Measurements from ENCODE around the gene IGF2BP2.
"Not testable (repeated sequence)": the region's sequence is repeated elsewhere in the genome, so short reads cannot be mapped to it uniquely, and the experiment has no call there.

The IGF2BP2 gene

GRCh38 chr3:185807445-185808068 lies 17.3 kb downstream of the IGF2BP2 start:
- H3K4me3 Mint-ChIP-seq, result no peak overlapping the region
- H3K9me3 Mint-ChIP-seq, result no peaks in the 10 kb centered on the region
- no peaks in the 10 kb centered on the region for H3K36me3 Mint-ChIP-seq (ENCODE audit: low read depth)
- H3K4me1 Mint-ChIP-seq (ENCODE audit: low read depth), result no peaks in the 10 kb centered on the region
- peaks cover 20% of the 10 kb centered on the region for H3K27me3 Mint-ChIP-seq (ENCODE audit: low read depth)
- H3K27ac Mint-ChIP-seq, result no peak overlapping the region
- no peak for DNase-seq (ENCODE audit: low spot score)

DNA sequence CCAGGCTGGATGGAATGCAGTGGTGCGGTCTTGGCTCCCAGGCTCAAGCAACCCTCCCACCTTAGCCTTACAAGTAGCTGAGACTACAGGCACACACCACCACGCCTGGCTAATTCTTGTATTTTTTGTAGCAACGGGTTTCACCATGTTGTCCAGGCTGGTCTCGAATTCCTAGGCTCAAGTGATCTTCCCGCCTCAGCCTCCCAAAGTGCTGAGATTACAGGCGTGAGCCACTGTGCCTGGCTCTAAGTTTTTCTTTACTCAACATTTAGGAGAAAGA lies 26.1 kb downstream of the IGF2BP2 start:
- H3K9me3 Mint-ChIP-seq; H3K27me3 Mint-ChIP-seq (ENCODE audit: low read depth); H3K27ac Mint-ChIP-seq; H3K4me3 Mint-ChIP-seq; H3K4me1 Mint-ChIP-seq (ENCODE audit: low read depth); H3K36me3 Mint-ChIP-seq (ENCODE audit: low read depth); DNase-seq (ENCODE audit: low spot score): not testable (repeated sequence)

DNA sequence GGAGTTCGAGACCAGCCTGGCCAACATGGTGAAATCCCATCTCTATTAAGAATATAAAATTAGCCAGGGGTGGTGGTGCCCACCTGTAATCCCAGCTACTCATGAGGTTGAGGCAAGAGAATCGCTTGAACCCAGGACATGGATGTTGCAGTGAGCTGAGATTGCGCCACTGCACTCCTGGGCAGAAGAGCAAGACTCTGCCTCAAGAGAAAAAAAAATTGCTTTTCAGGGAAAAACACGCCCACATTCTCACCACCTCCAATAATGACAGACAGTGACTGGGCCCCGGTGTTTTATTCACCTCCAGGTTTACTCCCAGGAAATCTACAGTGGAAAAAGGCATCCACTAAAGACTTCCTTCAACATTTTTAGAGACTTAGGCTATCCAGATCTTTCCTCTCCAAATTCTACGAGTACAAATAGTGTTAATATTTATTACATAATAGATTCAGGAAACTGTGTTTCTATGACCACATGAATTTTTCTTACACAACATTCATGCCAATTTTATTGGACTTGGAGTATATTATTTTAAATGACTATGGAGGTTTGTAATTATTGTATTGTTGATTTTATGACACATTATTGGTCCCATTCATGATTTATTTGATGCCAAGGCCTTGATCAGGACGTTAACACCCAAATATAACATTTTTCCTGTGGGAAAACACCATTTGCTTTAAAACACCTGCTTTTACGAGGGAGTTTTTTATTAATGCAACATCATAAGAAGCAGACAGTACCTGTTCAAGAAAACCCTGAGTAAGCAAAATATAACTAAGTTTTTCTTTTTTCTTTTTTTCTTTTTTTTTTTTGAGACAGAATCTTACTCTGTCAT lies 26.6 kb downstream of the IGF2BP2 start:
- DNase-seq (ENCODE audit: low spot score), result no peak
- no peak overlapping the region for H3K27ac Mint-ChIP-seq
- peaks cover 4% of the 10 kb centered on the region for H3K27me3 Mint-ChIP-seq (ENCODE audit: low read depth)
- H3K4me3 Mint-ChIP-seq, result no peak overlapping the region
- H3K4me1 Mint-ChIP-seq (ENCODE audit: low read depth), result peaks cover 2% of the 10 kb centered on the region
- H3K9me3 Mint-ChIP-seq, result no peaks in the 10 kb centered on the region
- no peaks in the 10 kb centered on the region for H3K36me3 Mint-ChIP-seq (ENCODE audit: low read depth)

DNA sequence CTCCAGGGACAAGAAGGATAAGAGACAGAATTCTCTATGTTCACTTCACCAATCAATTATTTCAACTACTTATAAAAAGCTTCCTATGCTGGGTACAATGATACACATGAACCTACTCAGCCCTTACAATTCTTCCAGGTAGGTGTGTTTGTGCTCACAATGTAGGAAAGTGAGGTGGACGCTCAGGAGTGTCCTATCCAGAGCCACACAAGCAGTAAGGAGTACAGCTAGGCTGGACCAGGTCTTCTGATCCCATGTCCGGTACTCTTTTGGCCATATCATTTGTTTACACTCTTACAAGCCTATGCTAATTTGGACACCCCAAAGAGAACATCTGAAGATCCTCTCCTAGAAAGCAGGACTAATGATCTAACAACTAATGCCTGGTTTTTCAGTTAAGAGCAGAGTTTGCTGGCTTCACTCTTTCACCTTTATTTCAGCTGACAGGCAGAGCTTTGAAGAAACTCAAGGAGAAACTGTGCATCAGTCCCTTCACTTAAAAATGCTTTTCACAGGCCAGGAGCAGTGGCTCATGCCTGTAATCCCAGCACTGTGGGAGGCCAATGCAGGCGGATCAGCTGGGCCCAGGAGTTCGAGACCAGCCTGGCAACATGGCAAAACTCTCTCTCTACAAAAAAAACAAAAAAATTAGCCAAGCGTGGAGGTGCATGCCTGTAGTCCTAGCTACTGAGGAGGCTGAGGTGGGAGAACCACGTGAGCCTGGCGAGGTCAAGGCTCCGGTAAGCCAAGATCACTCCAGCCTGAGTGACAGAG lies 27.5 kb downstream of the IGF2BP2 start:
- peaks cover 4% of the 10 kb centered on the region for H3K27me3 Mint-ChIP-seq (ENCODE audit: low read depth)
- no peaks in the 10 kb centered on the region for H3K9me3 Mint-ChIP-seq
- no peak for DNase-seq (ENCODE audit: low spot score)
- no peak overlapping the region for H3K27ac Mint-ChIP-seq
- no peaks in the 10 kb centered on the region for H3K36me3 Mint-ChIP-seq (ENCODE audit: low read depth)
- H3K4me3 Mint-ChIP-seq, result no peak overlapping the region
- peaks cover 2% of the 10 kb centered on the region for H3K4me1 Mint-ChIP-seq (ENCODE audit: low read depth)

DNA sequence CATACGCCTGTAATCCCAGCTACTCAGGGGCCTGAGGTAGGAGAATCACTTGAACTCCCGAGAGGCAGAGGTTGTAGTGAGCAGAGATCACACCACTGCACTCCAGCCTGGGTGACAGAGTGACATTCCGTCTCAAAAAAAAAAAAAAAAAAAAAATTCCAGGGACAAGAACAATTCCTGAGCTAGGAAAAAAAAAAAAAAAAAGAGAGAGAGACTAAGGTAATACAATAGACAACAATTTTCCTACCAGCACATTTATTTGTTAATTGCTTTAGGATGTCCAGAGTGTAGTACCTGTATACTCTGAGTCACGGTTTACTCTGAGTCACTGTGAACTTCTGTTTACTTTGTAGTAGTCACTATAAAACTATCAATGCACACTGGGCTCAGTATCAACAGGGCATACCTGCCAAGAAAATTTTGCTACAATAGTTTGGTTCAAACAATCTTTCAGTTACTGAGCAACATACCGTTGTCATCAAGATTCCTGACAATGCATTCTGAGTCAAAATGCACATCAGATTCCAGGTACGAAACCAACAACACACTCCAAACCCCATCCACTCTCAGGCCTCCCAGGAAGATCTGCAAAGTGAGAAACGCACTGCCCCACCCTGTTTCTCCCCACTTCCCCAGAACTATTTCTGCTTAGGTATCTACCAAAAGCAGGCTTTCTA lies 28.3 kb downstream of the IGF2BP2 start:
- peaks cover 2% of the 10 kb centered on the region for H3K4me1 Mint-ChIP-seq (ENCODE audit: low read depth)
- DNase-seq (ENCODE audit: low spot score), result no peak
- no peaks in the 10 kb centered on the region for H3K36me3 Mint-ChIP-seq (ENCODE audit: low read depth)
- no peak overlapping the region for H3K27ac Mint-ChIP-seq
- peaks cover 4% of the 10 kb centered on the region for H3K27me3 Mint-ChIP-seq (ENCODE audit: low read depth)
- H3K4me3 Mint-ChIP-seq, result no peak overlapping the region
- H3K9me3 Mint-ChIP-seq, result no peaks in the 10 kb centered on the region

DNA sequence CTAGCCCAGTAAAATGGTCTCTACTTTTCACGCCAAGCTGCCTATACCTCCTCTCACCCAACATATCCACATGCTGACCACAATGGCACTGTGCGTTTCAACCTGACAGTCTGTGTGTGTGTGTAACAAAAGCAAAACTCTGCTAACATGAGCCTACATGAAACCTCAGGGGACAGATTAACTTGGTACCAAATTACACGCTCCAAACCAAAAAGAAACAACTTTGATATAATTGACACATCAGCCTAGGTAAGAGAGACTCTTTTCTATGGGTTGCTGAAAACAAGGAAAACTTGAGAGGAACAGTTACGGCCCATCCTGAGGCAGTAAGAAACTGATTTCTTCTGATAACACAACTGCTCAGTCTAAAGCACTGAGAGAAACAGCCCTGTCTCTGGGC lies 31.5 kb downstream of the IGF2BP2 start:
- H3K27me3 Mint-ChIP-seq (ENCODE audit: low read depth), result peaks cover 8% of the 10 kb centered on the region

GRCh38 chr3:185792955-185793354 lies 31.9 kb downstream of the IGF2BP2 start:
- peaks cover 2% of the 10 kb centered on the region for H3K4me1 Mint-ChIP-seq (ENCODE audit: low read depth)
- no peak overlapping the region for H3K27ac Mint-ChIP-seq
- peaks cover 8% of the 10 kb centered on the region for H3K27me3 Mint-ChIP-seq (ENCODE audit: low read depth)
- no peaks in the 10 kb centered on the region for H3K9me3 Mint-ChIP-seq
- H3K4me3 Mint-ChIP-seq, result no peak overlapping the region
- DNase-seq (ENCODE audit: low spot score), result no peak
- H3K36me3 Mint-ChIP-seq (ENCODE audit: low read depth), result no peaks in the 10 kb centered on the region

More for the DNA sequence above, 31.5 kb downstream of the IGF2BP2 start:
- Mint-ChIP-seq H3K9me3 (no peaks in the 10 kb centered on the region), H3K4me3 (no peak overlapping the region), H3K27ac (no peak overlapping the region), H3K4me1 (ENCODE audit: low read depth) (peaks cover 2% of the 10 kb centered on the region), H3K36me3 (ENCODE audit: low read depth) (no peaks in the 10 kb centered on the region)
- no peak for DNase-seq (ENCODE audit: low spot score)

GRCh38 chr3:185789891-185790830 lies 34.7 kb downstream of the IGF2BP2 start:
- Mint-ChIP-seq H3K9me3 (no peaks in the 10 kb centered on the region), H3K36me3 (ENCODE audit: low read depth) (no peaks in the 10 kb centered on the region), H3K27me3 (ENCODE audit: low read depth) (peaks cover 8% of the 10 kb centered on the region), H3K27ac (no peak overlapping the region), H3K4me3 (no peak overlapping the region), H3K4me1 (ENCODE audit: low read depth) (peaks cover 2% of the 10 kb centered on the region)
- no peak for DNase-seq (ENCODE audit: low spot score)

- H3K4me3 Mint-ChIP-seq, result no peak overlapping the region
- H3K27ac Mint-ChIP-seq, result no peak overlapping the region
- H3K4me1 Mint-ChIP-seq (ENCODE audit: low read depth), result no peaks in the 10 kb centered on the region
- H3K9me3 Mint-ChIP-seq, result no peaks in the 10 kb centered on the region
- H3K27me3 Mint-ChIP-seq (ENCODE audit: low read depth), result peaks cover 8% of the 10 kb centered on the region
- DNase-seq (ENCODE audit: low spot score), result no peak
- H3K36me3 Mint-ChIP-seq (ENCODE audit: low read depth), result no peaks in the 10 kb centered on the region
These were observed 35.7 kb downstream of the IGF2BP2 start for GRCh38 chr3:185789134-185789533.

GRCh38 chr3:185788292-185788691 lies 36.5 kb downstream of the IGF2BP2 start:
- no peaks in the 10 kb centered on the region for H3K36me3 Mint-ChIP-seq (ENCODE audit: low read depth)
- no peak overlapping the region for H3K27ac Mint-ChIP-seq
- no peaks in the 10 kb centered on the region for H3K9me3 Mint-ChIP-seq
- no peaks in the 10 kb centered on the region for H3K4me1 Mint-ChIP-seq (ENCODE audit: low read depth)
- DNase-seq (ENCODE audit: low spot score), result no peak
- no peak overlapping the region for H3K4me3 Mint-ChIP-seq
- H3K27me3 Mint-ChIP-seq (ENCODE audit: low read depth), result peaks cover 8% of the 10 kb centered on the region

GRCh38 chr3:185786956-185787877 lies 37.6 kb downstream of the IGF2BP2 start:
- no peaks in the 10 kb centered on the region for H3K4me1 Mint-ChIP-seq (ENCODE audit: low read depth)
- H3K27ac Mint-ChIP-seq, result no peak overlapping the region
- no peak for DNase-seq (ENCODE audit: low spot score)
- H3K27me3 Mint-ChIP-seq (ENCODE audit: low read depth), result peaks cover 12% of the 10 kb centered on the region
- H3K4me3 Mint-ChIP-seq, result no peak overlapping the region
- no peaks in the 10 kb centered on the region for H3K9me3 Mint-ChIP-seq
- H3K36me3 Mint-ChIP-seq (ENCODE audit: low read depth), result no peaks in the 10 kb centered on the region

GRCh38 chr3:185786258-185786657 lies 38.6 kb downstream of the IGF2BP2 start:
- H3K27ac Mint-ChIP-seq; H3K4me3 Mint-ChIP-seq; H3K36me3 Mint-ChIP-seq (ENCODE audit: low read depth); H3K4me1 Mint-ChIP-seq (ENCODE audit: low read depth); DNase-seq (ENCODE audit: low spot score); H3K9me3 Mint-ChIP-seq; H3K27me3 Mint-ChIP-seq (ENCODE audit: low read depth): not testable (repeated sequence)

All from T-helper 2 cell treated with Interferon-gamma antibody and Interleukin-4, amounts not matched to agents 5 μg/mL and 100 μg/mL, for 36 hours (primary cell).